ENCODE results near the gene RAB9A.

DNA sequence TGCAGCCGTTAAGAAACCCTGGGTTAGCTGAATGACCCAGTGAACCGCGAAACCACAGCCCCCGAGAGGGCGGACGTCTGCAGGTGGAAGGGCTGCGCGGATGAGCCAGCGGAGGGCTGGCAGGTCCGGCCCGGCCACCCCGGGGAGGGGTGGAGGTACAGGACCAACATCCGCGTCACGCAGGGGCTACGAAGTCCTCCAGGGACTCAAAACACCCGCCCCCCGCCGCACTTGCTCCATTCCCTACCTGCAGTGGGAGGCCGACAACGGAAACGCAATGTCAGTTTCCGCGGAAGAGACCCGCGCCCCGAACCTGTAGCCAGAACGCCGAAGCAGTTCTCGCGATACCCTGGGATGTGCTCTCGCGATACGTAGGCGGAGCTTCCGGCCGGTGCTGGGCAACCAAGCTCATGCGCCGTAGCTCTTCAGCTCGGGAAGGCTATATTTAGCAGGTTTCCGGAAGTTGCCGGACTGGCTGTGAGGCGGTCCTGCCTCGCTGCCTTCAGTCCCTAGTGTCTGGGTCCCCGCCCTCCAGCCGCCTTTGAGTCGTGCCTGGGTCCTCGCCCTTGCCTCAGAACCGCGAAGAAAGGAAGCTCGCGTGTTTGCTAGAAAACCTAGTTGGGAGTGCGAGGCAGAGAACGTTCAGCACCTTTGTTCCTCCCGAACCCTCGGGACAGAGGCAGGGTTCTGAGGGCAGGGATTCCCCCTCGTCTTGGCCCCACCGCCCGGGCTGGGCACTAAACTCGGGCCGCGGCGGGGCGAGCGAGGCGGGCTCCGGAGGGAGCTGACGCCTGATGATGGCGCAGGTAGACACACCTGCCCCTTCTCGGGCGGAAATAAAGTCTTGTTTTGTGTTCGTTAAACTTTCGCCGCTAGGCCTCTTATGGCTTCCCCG, 45.6 kb downstream of the RAB9A start, which contains the start of the genes OFD1 and TRAPPC2:
- TF ChIP-seq CTCF (IDR thresholded peaks at IDR 0.05) (no peak), POLR2AphosphoS5 (IDR thresholded peaks at IDR 0.05; ENCODE audit: insufficient read depth in 1 of 2, low read depth in 1 of 2) (peak; percentile 89 to 99), POLR2A (IDR thresholded peaks at IDR 0.05) (peak; percentile 82 to 95)
